HG02610 (cell line): ENCODE measurements around the gene HEYL.
A peak's percentile ranks its signal among the peaks of the same experiment; 100 is the strongest.

Experiments
- ATAC-seq: cut with Tn5 transposase; IDR thresholded peaks from one replicate; pipeline ENCODE4 v1.9.1; 2021; ENCODE audit warnings: mild to moderate bottlenecking, moderate library complexity; ENCODE audit not compliant: unreplicated experiment

The HEYL gene

GRCh38 chr1:39668111-39668510, 28.7 kb upstream of the HEYL start:
- ATAC-seq = no peak

- ATAC-seq = peak; percentile 93
These were observed 27.3 kb upstream of the HEYL start for GRCh38 chr1:39666772-39667171.

- no peak for ATAC-seq
These were observed 24.1 kb upstream of the HEYL start for GRCh38 chr1:39663559-39663958.

- ATAC-seq = no peak
These were observed 23.4 kb upstream of the HEYL start for GRCh38 chr1:39662861-39663260.

GRCh38 chr1:39659538-39659937, 20.1 kb upstream of the HEYL start:
- ATAC-seq = no peak

- ATAC-seq = no peak
These were observed 19.7 kb upstream of the HEYL start for GRCh38 chr1:39659110-39659509.

- peak; percentile 49 for ATAC-seq
These were observed 18.6 kb upstream of the HEYL start for GRCh38 chr1:39657923-39658485.

- ATAC-seq = no peak
These were observed 18.0 kb upstream of the HEYL start for GRCh38 chr1:39657402-39657801.

- ATAC-seq = no peak
These were observed 16.9 kb upstream of the HEYL start for GRCh38 chr1:39656391-39656790.

GRCh38 chr1:39655578-39656268, 16.3 kb upstream of the HEYL start:
- ATAC-seq = no peak

- no peak for ATAC-seq
These were observed 14.8 kb upstream of the HEYL start for GRCh38 chr1:39654291-39654690.

- no peak for ATAC-seq
These were observed 14.1 kb upstream of the HEYL start for GRCh38 chr1:39653546-39654031.

GRCh38 chr1:39652554-39652953, 13.1 kb upstream of the HEYL start:
- no peak for ATAC-seq

GRCh38 chr1:39652105-39652504, 12.7 kb upstream of the HEYL start:
- ATAC-seq = no peak

- no peak for ATAC-seq
These were observed 11.0 kb upstream of the HEYL start for GRCh38 chr1:39650431-39650830.

GRCh38 chr1:39649636-39650185, 10.3 kb upstream of the HEYL start:
- ATAC-seq = no peak

GRCh38 chr1:39648496-39648895, 9.1 kb upstream of the HEYL start:
- ATAC-seq = no peak

GRCh38 chr1:39647247-39647646, 7.8 kb upstream of the HEYL start:
- no peak for ATAC-seq

- ATAC-seq = no peak
These were observed 7.0 kb upstream of the HEYL start for GRCh38 chr1:39646232-39647081.

GRCh38 chr1:39645411-39646043, 6.1 kb upstream of the HEYL start:
- no peak for ATAC-seq

GRCh38 chr1:39643705-39644104, 4.3 kb upstream of the HEYL start:
- ATAC-seq = no peak
